Hematopoietic multipotent progenitor cell (in vitro differentiated cells): ENCODE data around the gene PRR23E. TPM values are rescaled to one million over a fixed set of nuclear protein-coding genes. Genes with fewer than 3 reads are reported as not detected.

Experiments used
- DNase-seq, 3 donors: peaks; one replicate each; pipeline ENCODE4 v3.0.0-alpha.2; 2011 to 2015; ENCODE audit warnings: low read depth in 2 of 3, low spot score in 2 of 3
- total RNA-seq: library from RNA; depleted of rRNA; stranded (reverse); fragments of >200 nt; gene quantifications from one replicate; pipeline ENCODE4 v1.2.3, GENCODE V29; 2012

Gene PRR23E
- not detected for total RNA-seq

- no peak for DNase-seq
Observed at GRCh38 chr3:127192576-127193232, at the start of gene PRR23E. Gene PRR23E, plus strand, starts transcription at chr3:127193131. Its CDS starts 3,555 bp downstream, at chr3:127196686.

- DNase-seq = no peak
Observed at GRCh38 chr3:127143172-127143571, 49.8 kb upstream of the PRR23E start.

GRCh38 chr3:127144631-127145030, 48.3 kb upstream of the PRR23E start:
- no peak for DNase-seq

- no peak for DNase-seq
Observed at GRCh38 chr3:127145266-127145665, 47.7 kb upstream of the PRR23E start.

GRCh38 chr3:127147291-127147885, 45.5 kb upstream of the PRR23E start:
- DNase-seq = no peak

GRCh38 chr3:127149621-127150310, 43.2 kb upstream of the PRR23E start:
- DNase-seq = no peak

- no peak for DNase-seq
Observed at GRCh38 chr3:127150513-127151250, 42.2 kb upstream of the PRR23E start.

GRCh38 chr3:127151251-127151564, 41.7 kb upstream of the PRR23E start:
- DNase-seq = no peak

GRCh38 chr3:127151992-127152650, 40.8 kb upstream of the PRR23E start:
- DNase-seq = no peak

- no peak for DNase-seq
Observed at GRCh38 chr3:127152684-127153505, 40.0 kb upstream of the PRR23E start.

GRCh38 chr3:127153506-127153815, 39.5 kb upstream of the PRR23E start:
- no peak for DNase-seq

- no peak for DNase-seq
Observed at GRCh38 chr3:127156338-127157050, 36.4 kb upstream of the PRR23E start.

GRCh38 chr3:127157171-127157828, 35.6 kb upstream of the PRR23E start:
- DNase-seq = no peak

GRCh38 chr3:127158614-127159229, 34.2 kb upstream of the PRR23E start:
- peak in 1 of 3 donors; percentile 4 for DNase-seq

- no peak for DNase-seq
Observed at GRCh38 chr3:127159543-127159942, 33.4 kb upstream of the PRR23E start.

- DNase-seq = no peak
Observed at GRCh38 chr3:127161236-127161635, 31.7 kb upstream of the PRR23E start.

- DNase-seq = no peak
Observed at GRCh38 chr3:127161973-127162579, 30.9 kb upstream of the PRR23E start.

- peak in 1 of 3 donors; percentile 32 for DNase-seq
Observed at GRCh38 chr3:127162947-127163645, 29.8 kb upstream of the PRR23E start.
